Adrenal gland (tissue), 12 donors: Measurements from ENCODE around the gene CDH4. TPM values are rescaled to one million over a fixed set of nuclear protein-coding genes. Genes with fewer than 3 reads are reported as not detected.

ENCODE experiments used
- DNase-seq, 7 donors: peaks; one replicate each; pipeline ENCODE4 v3.0.0-alpha.2; 2019 to 2020
- H3K27ac ChIP-seq, 5 donors: fragments of 200-600 bp; sonication (generic) in 4 of 5; 1 replicate in 3 of 5; 2 replicates in 2 of 5; pipeline versions ENCODE4 v1.5.1 to v1.8.0; 2016 to 2020; ENCODE audit warnings: mild to moderate bottlenecking in 1 of 5
- H3K27me3 ChIP-seq: fragments of 200-600 bp; 2 replicates; pipeline ENCODE4 v1.8.0; 2021
- H3K36me3 ChIP-seq, 2 donors: fragments of 200-600 bp; replicated peaks in 1 of 2; 1 replicate in 1 of 2; 2 replicates in 1 of 2; pipeline versions ENCODE4 v1.5.1 to v1.8.0; 2018 to 2022
- H3K4me1 ChIP-seq, 2 donors: fragments of 200-600 bp; replicated peaks in 1 of 2; 1 replicate in 1 of 2; 2 replicates in 1 of 2; pipeline versions ENCODE4 v1.5.1 to v1.8.0; 2018 to 2021
- H3K4me3 ChIP-seq, 4 donors: fragments of 200-600 bp; sonication (generic) in 3 of 4; one replicate each; pipeline ENCODE4 v1.5.1; 2016 to 2018
- H3K9me3 ChIP-seq, 3 donors: fragments of 200-600 bp; sonication (generic) in 1 of 3; replicated peaks in 1 of 3; 1 replicate in 2 of 3; 2 replicates in 1 of 3; pipeline versions ENCODE4 v1.5.1 to v1.8.0; 2016 to 2021
- CTCF ChIP-seq, 6 experiments: fragments of 450-650 bp in 4 of 6; fragments of 200-600 bp in 2 of 6; sonication (generic) in 1 of 6; IDR thresholded peaks; 1 replicate in 5 of 6; 2 replicates in 1 of 6; pipeline versions ENCODE4 v1.5.1 to v1.8.0; 2016 to 2021; ENCODE audit warnings: antibody characterized with exemption in 6 of 6, mild to moderate bottlenecking in 2 of 6, moderate library complexity in 1 of 6
- POLR2A ChIP-seq, 2 donors: fragments of 450-650 bp; IDR thresholded peaks; one replicate each; pipeline ENCODE4 v1.6.1; 2017; ENCODE audit warnings: antibody characterized with exemption in 2 of 2, mild to moderate bottlenecking in 2 of 2, moderate library complexity in 1 of 2
- WGBS, 4 donors: extraction: QIAGEN DNeasy Blood & Tissue Kit in 2 of 4; methylation state at CpG; one replicate each; pipeline versions ENCODE4 v1.1.5 to v1.1.7; 2013 to 2017; 5-methylcytosine and 5-hydroxymethylcytosine counted together
- intact Hi-C, 2 donors: fragments of 100-400 bp; cut with DNase I; formaldehyde crosslinking; loops; one replicate each; pipeline versions ENCODE4 v1.14.1 to v1.15.0; 2022 to 2023
- polyA plus RNA-seq, 3 donors: library from polyadenylated mRNA; stranded (reverse); fragments of 200-250 nt in 2 of 3; fragments of 350-450 nt in 1 of 3; fragmentation: Illumina TruSeq in 1 of 3; extraction: RNeasy Lipid Tissue Mini Kit (QIAGEN cat#74804) in 1 of 3; gene quantifications; one replicate each; pipeline ENCODE4 v1.2.3, GENCODE V29; 2013 to 2014
- total RNA-seq, 9 donors: library from RNA; depleted of rRNA in 4 of 9; stranded (reverse); fragments of >200 nt in 4 of 9; fragments of 120-200 nt in 1 of 9; fragmentation: NEBNext Ultra II Directional in 1 of 9; extraction: Animal tissue kit (Norgen Biotek cat#: 25700) in 1 of 9; gene quantifications; one replicate each; pipeline versions ENCODE4 v1.1.0 to v1.2.4, GENCODE V29; 2013 to 2023
- donor health status: healthy with polysubstance abuse.
- donor health status: Bipolar disorder and iron deficiency.
- donor health status: DM: yes; HTN: yes; CAD: no.
- donor health status: DM: no; HTN: no; CAD: no.
- donor health status: DM: no; HTN: no; CAD: no.
- donor health status: DM: yes; HTN: yes; CAD: no.

CDH4 gene
- total and polyA plus RNA-seq, 12 donors, result 0.08 to 0.53 (median 0.20) TPM; not detected in 3

DNA sequence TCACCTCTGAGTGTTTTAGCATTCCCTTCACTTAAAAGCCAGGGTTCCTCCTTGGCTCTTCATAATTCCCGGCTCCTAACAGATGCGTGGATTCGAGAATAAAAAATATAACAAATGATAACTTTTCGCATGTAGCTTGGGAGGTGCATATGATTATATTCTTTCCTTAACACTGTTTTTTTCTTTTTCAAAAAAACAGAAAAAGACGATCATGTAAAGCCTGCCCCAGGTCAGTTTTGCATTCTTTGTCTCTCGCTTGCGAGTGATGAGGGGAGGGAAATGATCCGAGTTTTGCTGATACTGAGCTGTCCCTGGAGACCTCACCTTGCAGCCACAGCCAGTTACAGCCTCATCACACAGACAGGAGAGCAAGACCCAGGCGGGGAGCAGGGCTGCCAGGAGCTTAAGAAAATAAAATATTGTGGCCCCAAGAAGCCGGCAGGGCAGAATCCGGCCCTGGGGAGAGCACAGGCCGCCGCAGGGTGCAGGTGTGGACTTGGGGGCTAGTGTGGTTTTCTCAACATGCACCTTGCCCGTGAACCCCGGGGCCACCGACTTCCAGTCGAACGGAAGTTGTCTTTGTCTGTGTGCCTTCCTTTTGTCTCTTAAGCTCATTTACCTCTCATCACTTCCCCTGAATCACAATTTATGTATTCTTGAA, 511.8 kb downstream of the CDH4 start:
- 58 to 68% (median 63%) methylated on average over 14 to 18 of the region's 18 CpGs for WGBS, 4 donors
- Histone ChIP-seq H3K27ac (no peak overlapping the region), H3K27me3 (peaks cover 10% of the 10 kb centered on the region), H3K9me3 (no peaks in the 10 kb centered on the region), H3K4me3 (no peak overlapping the region), H3K4me1 (no peaks in the 10 kb centered on the region), H3K36me3 (no peaks in the 10 kb centered on the region)
- intact Hi-C loops, result no loop called here
- no peak for DNase-seq
- TF ChIP-seq POLR2A (IDR thresholded peaks at IDR 0.05) (no peak), CTCF (IDR thresholded peaks at IDR 0.05) (no peak)

GRCh38 chr20:61764471-61765025, 512.5 kb downstream of the CDH4 start:
- TF ChIP-seq POLR2A (IDR thresholded peaks at IDR 0.05), result no peak
- TF ChIP-seq CTCF (IDR thresholded peaks at IDR 0.05), result no peak
- Histone ChIP-seq H3K27ac (no peak overlapping the region), H3K4me1 (no peaks in the 10 kb centered on the region), H3K4me3 (no peak overlapping the region), H3K27me3 (peaks cover 10% of the 10 kb centered on the region), H3K9me3 (no peaks in the 10 kb centered on the region), H3K36me3 (no peaks in the 10 kb centered on the region)
- intact Hi-C loops, result no loop called here
- WGBS, 4 donors, result 62 to 75% (median 68%) methylated on average over 14 to 17 of the region's 17 CpGs
- no peak for DNase-seq

GRCh38 chr20:61765081-61765870, 513.2 kb downstream of the CDH4 start:
- TF ChIP-seq CTCF (IDR thresholded peaks at IDR 0.05), result no peak
- no peak for TF ChIP-seq POLR2A (IDR thresholded peaks at IDR 0.05)
- Histone ChIP-seq H3K27ac (no peak overlapping the region), H3K27me3 (peaks cover 10% of the 10 kb centered on the region), H3K4me3 (no peak overlapping the region), H3K4me1 (no peaks in the 10 kb centered on the region), H3K9me3 (no peaks in the 10 kb centered on the region), H3K36me3 (no peaks in the 10 kb centered on the region)
- WGBS, 4 donors, result 74 to 82% (median 78%) methylated on average over 13 to 16 of the region's 16 CpGs
- intact Hi-C loops, result no loop called here
- DNase-seq, result no peak

DNA sequence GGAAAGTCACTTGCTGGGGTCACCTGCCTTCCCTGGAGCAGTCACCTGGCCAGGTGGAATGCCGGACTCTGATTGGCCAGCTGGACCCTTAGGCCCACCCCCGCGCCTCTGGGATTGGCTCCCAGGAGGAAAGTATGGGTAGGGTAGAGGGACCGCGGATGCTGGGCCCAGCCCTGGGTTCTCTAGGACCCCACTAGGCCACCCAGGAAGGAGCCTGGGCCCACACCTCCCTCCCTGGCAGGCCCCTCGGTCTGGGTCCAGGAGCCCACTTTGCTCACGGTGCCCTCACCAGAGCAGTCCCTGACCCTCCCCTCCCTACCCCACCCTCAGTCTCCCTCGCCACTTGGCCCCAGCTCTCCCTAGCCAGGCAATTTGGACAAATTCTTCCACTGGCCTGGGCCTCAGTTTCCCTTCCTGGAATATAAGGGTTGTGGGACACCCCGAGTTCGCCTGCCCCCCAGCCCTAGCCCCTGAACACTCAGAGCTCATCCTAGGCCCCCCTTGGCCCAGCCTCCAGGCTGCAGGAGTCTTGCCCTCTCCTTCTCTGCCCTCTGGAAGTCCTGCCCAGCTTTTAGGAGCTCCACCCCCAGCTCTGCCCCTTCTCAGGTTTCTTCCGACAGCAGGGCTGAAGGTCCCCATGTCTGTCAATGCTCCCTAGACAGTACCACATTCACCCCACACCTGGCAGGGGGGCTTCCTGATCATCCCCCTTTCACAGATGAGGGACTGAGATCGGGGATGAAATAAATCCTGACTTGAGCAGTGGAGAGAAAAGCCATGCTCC, 514.0 kb downstream of the CDH4 start:
- Histone ChIP-seq H3K27ac (no peak overlapping the region), H3K4me1 (no peaks in the 10 kb centered on the region), H3K27me3 (peaks cover 4% of the 10 kb centered on the region), H3K9me3 (no peaks in the 10 kb centered on the region), H3K36me3 (no peaks in the 10 kb centered on the region), H3K4me3 (no peak overlapping the region)
- no peak for TF ChIP-seq POLR2A (IDR thresholded peaks at IDR 0.05)
- no peak for DNase-seq
- intact Hi-C loops, result no loop called here
- 73 to 91% (median 87%) methylated on average over 10 to 12 of the region's 12 CpGs for WGBS, 4 donors
